8988T (cell line): ENCODE results near the gene LTBP1.

ENCODE experiments used
- DNase-seq: peaks from one replicate; pipeline ENCODE4 v3.0.0; 2011

LTBP1 gene

DNA sequence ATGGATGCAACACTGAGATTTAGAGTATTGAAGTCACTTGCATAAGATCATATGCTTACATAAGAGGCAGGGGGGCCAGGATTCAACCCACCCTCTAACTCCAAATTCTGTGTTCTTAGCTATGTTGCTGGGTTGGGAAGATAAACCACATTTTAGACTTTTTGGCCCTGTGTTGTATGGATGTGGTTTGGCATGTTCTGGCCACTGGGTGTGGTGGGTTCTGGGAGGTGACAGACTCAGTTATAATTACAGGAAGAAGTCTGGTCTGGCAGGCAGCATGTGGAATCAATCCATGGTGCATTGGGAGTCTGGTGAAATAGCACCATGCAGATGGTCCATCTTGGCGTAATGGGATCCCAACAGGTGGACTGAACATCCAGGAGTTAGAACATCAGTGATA, 138.9 kb downstream of the LTBP1 start:
- no peak for DNase-seq

- no peak for DNase-seq
These were observed 139.8 kb downstream of the LTBP1 start for GRCh38 chr2:33086400-33087015.

DNA sequence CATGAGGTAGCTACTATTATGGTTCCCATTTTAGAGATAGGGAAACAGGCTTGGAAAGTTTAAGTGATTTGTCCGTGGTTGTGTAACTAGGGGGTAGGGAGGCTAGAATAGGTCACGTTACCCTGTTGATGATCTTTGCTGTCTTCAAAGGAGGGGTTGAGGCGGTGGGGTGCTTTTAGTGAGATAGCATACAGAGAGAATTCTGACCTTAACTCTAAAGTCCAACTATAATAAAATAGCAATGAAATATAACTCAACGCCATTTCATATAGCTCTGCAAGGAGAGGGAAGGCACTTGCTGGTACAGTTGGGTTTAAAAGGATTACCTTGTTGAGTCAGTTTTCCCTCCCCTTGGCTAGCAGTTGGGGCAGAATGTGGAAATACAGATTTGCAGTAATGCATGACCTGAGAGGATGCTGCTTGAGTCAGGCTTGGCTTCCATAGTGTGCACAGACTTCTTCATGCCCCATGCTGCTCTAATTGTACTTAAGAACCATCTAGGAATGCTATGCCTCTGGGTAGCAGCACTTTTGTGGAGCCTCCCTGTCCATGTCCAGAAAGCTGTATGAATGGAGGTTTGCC, 143.9 kb downstream of the LTBP1 start:
- no peak for DNase-seq

- DNase-seq: no peak
These were observed 144.9 kb downstream of the LTBP1 start for GRCh38 chr2:33091541-33092123.

DNA sequence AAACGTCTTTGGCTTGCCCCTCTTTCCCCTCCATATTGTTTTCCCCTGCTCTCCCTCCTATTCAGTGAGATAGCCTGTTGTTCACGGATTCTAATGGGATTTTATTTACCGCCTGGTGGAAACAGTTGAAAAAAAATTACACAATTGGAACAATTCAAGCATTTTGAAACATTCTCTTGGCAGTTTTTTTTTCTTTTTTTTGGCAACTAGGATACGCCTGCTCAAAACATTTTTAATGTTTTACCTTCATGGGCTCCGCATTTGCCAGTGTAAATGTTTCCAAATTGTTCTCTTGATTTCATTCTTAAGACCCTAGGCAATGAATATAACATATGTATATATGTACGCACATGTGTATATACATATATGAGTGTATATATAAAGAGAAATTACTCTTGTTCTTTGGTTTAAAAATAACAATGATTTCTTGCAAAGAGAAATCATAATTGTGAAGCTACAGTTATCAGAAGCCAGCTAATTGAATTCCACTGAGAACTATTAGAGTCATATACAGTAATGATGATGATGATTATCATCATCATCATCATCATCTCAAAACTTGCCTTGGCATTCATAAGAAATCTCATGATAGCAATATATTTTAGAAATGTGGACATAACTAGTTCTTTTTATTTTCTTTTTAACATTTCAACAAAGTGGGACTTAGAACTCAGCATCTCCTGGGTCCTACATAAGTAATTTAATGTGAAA, 146.7 kb downstream of the LTBP1 start:
- no peak for DNase-seq

DNA sequence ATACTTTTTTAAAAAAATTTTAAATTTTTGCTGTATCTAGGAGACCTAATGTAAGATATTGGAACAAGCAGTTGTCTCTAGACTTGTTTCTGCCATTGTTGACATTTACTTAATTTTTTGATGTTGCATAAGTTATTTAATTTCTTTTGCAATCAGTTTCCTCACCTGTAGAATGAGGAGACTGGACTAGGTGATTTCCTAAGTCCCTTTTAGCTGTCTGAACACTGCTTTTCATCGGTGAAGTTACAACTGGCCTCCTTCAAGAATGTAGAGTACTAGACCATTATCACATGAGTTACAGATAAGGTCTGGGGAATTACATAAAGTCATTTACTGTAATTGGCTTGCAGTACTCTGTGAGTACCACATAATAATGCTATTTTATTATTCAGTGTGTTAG, 147.6 kb downstream of the LTBP1 start:
- DNase-seq: no peak

- no peak for DNase-seq
These were observed 153.2 kb downstream of the LTBP1 start for GRCh38 chr2:33099989-33100388.

- no peak for DNase-seq
These were observed 154.2 kb downstream of the LTBP1 start for GRCh38 chr2:33100921-33101320.

DNA sequence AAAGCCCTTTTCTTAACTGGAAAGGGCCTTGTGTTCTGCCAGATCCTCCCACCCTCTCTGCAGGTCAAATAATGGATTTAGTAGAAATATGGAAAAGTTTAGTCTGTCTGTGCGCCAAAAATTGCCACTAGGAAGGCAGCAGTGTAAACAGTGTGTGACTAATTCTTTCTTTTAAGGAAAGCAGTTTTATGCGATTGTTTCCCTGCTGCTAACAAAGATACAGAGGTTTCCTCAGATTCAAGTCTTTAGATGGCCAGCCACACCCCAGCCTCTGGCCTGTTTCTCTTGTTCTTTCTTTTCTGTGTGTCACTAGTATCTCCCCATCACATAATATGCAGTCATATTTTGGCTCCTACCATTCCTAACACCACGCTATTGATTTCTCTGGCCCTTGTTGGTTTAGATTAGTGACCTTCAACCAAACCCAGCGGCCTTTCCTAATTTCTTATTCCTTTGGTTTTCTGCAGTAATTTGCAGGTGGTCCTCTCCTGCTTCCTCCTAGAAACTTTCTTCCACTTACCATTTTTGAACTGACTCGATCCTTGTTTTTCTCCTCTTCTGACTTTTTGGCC, 157.4 kb downstream of the LTBP1 start:
- DNase-seq: no peak

GRCh38 chr2:33104726-33105125, 158.0 kb downstream of the LTBP1 start:
- DNase-seq: no peak

DNA sequence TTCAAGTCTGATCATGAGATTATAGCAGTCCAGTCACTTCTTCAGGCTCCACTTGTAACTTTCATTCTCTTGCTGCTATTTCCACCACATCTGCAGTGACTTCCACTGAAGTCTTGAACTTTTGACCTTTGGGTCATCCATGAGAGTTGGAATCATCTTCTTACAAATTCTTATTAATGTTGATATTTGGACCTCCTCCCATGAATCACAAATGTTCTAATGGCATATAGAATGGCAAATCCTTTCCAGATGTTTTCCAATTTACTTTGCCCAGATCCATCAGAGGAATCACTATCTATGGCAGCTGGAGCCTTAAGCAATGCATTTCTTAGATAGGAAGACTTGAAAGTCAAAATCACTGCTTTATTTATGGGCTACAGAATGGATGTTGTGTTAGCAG, 159.4 kb downstream of the LTBP1 start:
- DNase-seq: no peak

DNA sequence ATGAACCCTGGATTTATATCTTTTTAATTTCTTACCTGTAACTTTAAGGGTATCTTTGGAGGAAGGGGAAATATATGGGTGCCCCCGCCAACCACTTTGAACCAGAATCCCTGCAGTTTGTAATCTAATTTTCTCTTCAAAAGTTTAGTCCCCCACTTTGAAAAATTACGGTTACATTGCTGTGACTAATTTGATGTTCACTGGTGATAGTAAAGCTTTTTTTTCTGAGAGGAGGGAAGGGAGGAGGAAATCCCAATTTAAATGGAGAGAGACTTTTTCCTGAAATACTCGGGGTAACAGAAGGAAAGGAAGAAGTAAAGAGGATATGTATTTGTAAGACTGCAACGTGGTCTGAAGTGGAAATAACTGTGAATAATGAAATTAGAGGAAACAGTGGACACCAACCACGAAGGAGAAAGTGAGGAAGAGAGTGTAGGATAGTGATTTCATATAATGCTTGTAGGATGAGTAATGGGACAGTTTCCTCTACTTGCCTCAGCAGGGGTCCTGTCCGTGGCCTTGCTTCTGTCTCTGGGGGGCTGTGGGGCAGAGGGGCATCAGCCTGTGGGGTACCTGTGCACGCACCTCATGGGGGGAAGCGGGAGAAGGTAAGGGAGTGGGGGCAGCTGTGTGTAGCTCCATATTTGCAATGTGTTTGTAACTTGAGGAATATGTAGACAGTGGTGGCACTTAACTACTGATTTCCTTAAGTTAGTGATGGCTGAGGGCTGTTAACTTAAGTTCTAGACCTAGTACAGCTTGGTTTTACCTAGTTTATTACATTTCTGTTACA, 161.1 kb downstream of the LTBP1 start:
- DNase-seq: no peak

DNA sequence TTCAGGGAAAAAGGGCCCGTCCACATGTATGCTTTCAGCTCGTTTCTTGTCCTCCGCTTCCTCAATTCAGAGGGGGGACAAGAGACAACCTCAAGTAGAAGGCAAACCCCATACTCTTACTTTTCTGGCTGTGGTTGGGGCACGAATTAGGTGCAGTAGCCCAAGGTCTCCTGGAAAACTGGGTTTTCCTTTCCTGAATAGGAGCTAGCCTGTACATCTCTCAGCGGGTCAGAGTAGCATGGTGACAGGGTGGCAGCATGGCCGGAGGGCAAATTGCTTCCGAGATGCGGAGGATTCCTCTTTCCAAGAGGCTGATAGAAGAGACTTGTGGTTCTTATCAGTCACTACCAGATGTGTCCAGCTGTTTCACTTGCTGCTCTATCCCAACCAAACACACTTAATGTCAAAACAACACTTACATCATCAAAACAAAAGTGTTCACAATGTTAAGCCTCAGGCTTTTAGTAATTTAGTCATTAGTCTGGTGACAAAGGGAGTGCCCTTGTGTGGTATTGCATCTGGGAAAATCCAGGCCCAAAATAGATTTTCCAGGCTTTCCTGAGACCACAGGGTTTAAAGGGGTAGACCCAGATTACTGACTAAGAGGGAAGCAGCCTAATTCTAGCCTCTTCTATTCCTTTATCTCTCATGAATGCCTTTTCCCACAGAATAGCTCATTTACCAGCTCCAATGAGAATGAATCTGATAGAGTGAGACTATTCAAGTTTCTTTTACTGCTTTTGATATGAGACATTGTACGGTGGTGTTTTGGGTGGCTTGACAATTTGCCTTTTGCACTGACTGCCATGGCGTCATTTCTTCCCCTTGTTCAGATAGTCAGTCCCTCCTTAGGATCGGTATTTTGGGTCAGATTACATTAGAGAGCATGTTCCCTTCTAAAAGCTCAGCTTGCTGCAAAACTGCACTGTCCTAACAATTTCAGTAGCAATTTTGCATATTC, 162.0 kb downstream of the LTBP1 start:
- DNase-seq: no peak

DNA sequence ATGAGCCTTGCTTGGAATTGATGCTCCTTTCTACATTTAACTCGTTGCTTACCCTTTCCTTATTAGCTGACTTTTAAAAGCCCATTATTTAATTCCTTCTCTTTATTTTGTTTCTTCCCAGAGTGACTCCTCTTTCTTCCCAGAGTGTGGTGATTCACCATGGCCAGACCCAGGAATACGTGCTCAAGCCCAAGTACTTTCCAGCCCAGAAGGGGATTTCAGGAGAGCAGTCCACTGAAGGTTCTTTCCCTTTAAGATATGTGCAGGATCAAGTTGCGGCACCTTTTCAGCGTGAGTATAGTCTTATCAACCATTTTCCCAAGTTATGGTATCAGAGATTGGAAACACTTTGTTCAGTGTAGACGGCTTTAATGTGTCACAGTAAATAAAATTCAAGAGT, 163.7 kb downstream of the LTBP1 start:
- no peak for DNase-seq

- DNase-seq: no peak
These were observed 164.3 kb downstream of the LTBP1 start for GRCh38 chr2:33111002-33111446.

DNA sequence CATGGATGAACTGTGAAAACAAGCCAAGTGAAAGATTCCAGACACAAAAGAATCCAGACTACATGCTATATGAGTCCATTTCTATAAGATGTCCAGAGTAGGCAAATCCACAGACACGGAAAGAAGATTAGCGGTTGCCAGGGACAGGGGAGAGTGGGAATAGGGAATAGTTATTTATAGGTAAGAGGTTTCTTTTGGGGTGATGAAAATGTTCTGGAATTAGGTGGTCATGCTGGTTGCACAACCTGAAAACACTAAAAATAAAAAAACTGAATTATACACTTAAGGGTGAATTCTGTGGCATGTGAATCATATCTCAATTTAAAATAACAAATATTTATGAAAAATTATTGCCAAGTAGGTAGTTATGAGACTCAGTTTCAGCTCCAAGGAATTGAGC, 168.4 kb downstream of the LTBP1 start:
- no peak for DNase-seq

- DNase-seq: no peak
These were observed 169.0 kb downstream of the LTBP1 start for GRCh38 chr2:33115728-33116127.

DNA sequence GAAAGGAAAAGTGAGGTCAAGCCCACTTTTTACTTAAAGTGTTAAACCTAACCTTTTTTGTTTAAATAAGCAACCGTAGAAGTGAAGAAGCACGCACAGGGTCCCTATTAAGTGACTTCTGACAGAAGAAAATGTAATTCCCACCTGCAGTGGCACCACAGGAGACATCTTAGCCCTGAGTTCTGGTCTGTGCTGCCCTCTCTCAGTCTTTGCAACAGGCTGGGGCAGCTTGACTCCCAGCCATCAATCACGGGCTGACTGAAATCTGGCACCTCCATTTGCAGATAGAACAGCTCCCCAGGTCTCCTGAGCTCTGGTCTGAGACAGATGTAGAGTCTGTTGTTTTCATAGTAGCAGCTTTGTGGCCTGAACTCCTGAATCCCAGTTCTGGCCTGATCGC, 170.0 kb downstream of the LTBP1 start:
- DNase-seq: no peak

DNA sequence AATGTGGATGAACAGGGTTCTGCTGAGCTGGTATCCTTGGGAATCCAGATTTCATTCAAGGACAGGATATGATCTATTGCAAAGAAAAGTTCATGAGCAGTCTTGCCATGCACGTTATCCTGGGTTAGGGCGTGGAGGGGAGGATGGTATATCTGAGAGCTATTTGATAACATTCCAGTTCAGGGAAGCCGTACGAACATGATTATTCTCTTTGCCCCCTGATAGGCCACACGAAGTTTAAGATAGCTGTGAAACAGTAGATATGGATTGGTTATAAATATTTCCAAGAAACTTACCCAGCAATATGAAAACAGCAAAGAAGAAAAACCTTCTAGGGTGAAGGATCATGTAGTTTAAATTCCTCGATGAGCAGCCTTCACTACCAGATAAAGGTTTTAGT, 171.9 kb downstream of the LTBP1 start:
- DNase-seq: no peak

GRCh38 chr2:33121416-33121815, 174.7 kb downstream of the LTBP1 start:
- DNase-seq: no peak

- DNase-seq: no peak
These were observed 175.2 kb downstream of the LTBP1 start for GRCh38 chr2:33121925-33122324.

DNA sequence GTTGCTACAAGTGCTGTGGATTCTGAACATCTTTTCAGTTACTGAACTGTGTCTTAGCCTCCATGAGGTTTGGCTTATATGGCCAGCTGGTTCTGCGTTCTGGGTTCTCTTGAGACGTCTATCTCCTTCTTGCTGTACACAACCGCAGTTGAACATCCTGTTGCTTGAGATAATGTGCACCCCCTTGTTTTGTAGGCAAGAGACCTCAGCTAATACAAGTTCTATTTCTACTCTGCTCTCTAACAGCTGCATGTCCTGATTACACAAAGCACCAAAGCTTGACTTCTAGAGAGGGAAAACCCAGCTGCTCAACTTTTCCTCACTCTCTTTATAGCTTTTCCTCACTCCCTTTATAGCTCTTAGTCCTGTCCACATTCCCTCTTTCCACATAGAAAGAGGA, 176.0 kb downstream of the LTBP1 start:
- no peak for DNase-seq
